Tibial artery (tissue), 4 donors: ENCODE data around the gene NGFR.
"Not testable (repeated sequence)": the region's sequence is repeated elsewhere in the genome, so short reads cannot be mapped to it uniquely, and the experiment has no call there.

ENCODE experiments used
- DNase-seq, 2 donors: peaks; one replicate each; pipeline ENCODE4 v3.0.0-alpha.2; 2019
- H3K27ac ChIP-seq, 2 donors: fragments of 200-600 bp; sonication (generic) in 1 of 2; 1 replicate in 1 of 2; 2 replicates in 1 of 2; pipeline ENCODE4 v1.5.1; 2018 to 2019; ENCODE audit warnings: mild to moderate bottlenecking in 1 of 2
- H3K27me3 ChIP-seq, 2 donors: fragments of 200-600 bp; sonication (generic) in 1 of 2; one replicate each; pipeline versions ENCODE4 v1.5.1 to v1.6.0; 2016 to 2019
- H3K36me3 ChIP-seq, 3 donors: fragments of 200-600 bp; sonication (generic) in 2 of 3; one replicate each; pipeline ENCODE4 v1.5.1; 2016 to 2019; ENCODE audit warnings: mild to moderate bottlenecking in 2 of 3
- H3K4me1 ChIP-seq, 4 donors: fragments of 200-600 bp; sonication (generic) in 2 of 4; 1 replicate in 3 of 4; 2 replicates in 1 of 4; pipeline ENCODE4 v1.5.1; 2016 to 2019
- H3K4me3 ChIP-seq, 2 donors: fragments of 200-600 bp; sonication (generic) in 1 of 2; 1 replicate in 1 of 2; 2 replicates in 1 of 2; pipeline ENCODE4 v1.5.1; 2018 to 2019; ENCODE audit warnings: mild to moderate bottlenecking in 2 of 2
- H3K9me3 ChIP-seq, 3 donors: fragments of 200-600 bp; sonication (generic) in 1 of 3; one replicate each; pipeline ENCODE4 v1.5.1; 2016 to 2019
- CTCF ChIP-seq, 2 experiments: fragments of 200-600 bp in 1 of 2; fragments of 450-650 bp in 1 of 2; IDR thresholded peaks; one replicate each; pipeline ENCODE4 v1.5.1; 2017 to 2019; ENCODE audit warnings: antibody characterized with exemption in 2 of 2, mild to moderate bottlenecking in 1 of 2, moderate library complexity in 1 of 2
- intact Hi-C: fragments of 100-400 bp; cut with DNase I; formaldehyde crosslinking; loops from one replicate; pipeline ENCODE4 v1.15.0; 2023; ENCODE audit warnings: low total_unique reads

NGFR gene

GRCh38 chr17:49549691-49550678, 54.9 kb downstream of the NGFR start:
- intact Hi-C loops, result loop anchor here (5.0 to 10.0 kb wide), 2 partner anchors 113 to 235 kb away; no protein-coding TSS in a partner anchor
- Histone ChIP-seq H3K9me3 (no peaks in the 10 kb centered on the region), H3K4me1 (peaks cover 0 to 16% (median 3%) of the 10 kb centered on the region in 4 donors), H3K4me3 (no peak overlapping the region), H3K36me3 (no peaks in the 10 kb centered on the region), H3K27me3 (peaks cover 0 to 41% of the 10 kb centered on the region in 2 donors), H3K27ac (no peak overlapping the region)
- DNase-seq, result no peak
- TF ChIP-seq CTCF (IDR thresholded peaks at IDR 0.05), result no peak

- H3K36me3 ChIP-seq, H3K4me3 ChIP-seq, H3K9me3 ChIP-seq, H3K27ac ChIP-seq, DNase-seq, intact Hi-C loops: not testable (repeated sequence)
- H3K4me1 ChIP-seq, result peaks cover 0 to 21% (median 3%) of the 10 kb centered on the region in 4 donors
- H3K27me3 ChIP-seq, result peaks cover 0 to 46% of the 10 kb centered on the region in 2 donors
Measured at GRCh38 chr17:49550764-49551163, 55.7 kb downstream of the NGFR start.

- H3K27ac ChIP-seq, result no peak overlapping the region
- DNase-seq, result no peak
- intact Hi-C loops, result no loop called here
- H3K27me3 ChIP-seq, result peaks cover 0 to 49% of the 10 kb centered on the region in 2 donors
- no peak for TF ChIP-seq CTCF (IDR thresholded peaks at IDR 0.05)
- H3K36me3 ChIP-seq, result no peaks in the 10 kb centered on the region
- peaks cover 0 to 28% (median 8%) of the 10 kb centered on the region in 4 donors for H3K4me1 ChIP-seq
- no peak overlapping the region for H3K4me3 ChIP-seq
- H3K9me3 ChIP-seq, result no peaks in the 10 kb centered on the region
Measured at GRCh38 chr17:49551221-49552069, 56.4 kb downstream of the NGFR start.

GRCh38 chr17:49552070-49552751, 57.1 kb downstream of the NGFR start:
- H3K9me3 ChIP-seq, result no peaks in the 10 kb centered on the region
- no peak for DNase-seq
- no peaks in the 10 kb centered on the region for H3K36me3 ChIP-seq
- TF ChIP-seq CTCF (IDR thresholded peaks at IDR 0.05), result no peak
- intact Hi-C loops, result no loop called here
- H3K27ac ChIP-seq, result no peak overlapping the region
- H3K4me1 ChIP-seq, result peaks cover 0 to 31% (median 10%) of the 10 kb centered on the region in 4 donors
- no peak overlapping the region for H3K4me3 ChIP-seq
- H3K27me3 ChIP-seq, result peaks cover 0 to 49% of the 10 kb centered on the region in 2 donors

- H3K9me3 ChIP-seq, result no peaks in the 10 kb centered on the region
- TF ChIP-seq CTCF (IDR thresholded peaks at IDR 0.05), result no peak
- peaks cover 0 to 37% of the 10 kb centered on the region in 2 donors for H3K27me3 ChIP-seq
- intact Hi-C loops, result no loop called here
- H3K27ac ChIP-seq, result no peak overlapping the region
- no peak overlapping the region for H3K4me3 ChIP-seq
- H3K36me3 ChIP-seq, result no peaks in the 10 kb centered on the region
- peaks cover 0 to 17% (median 6%) of the 10 kb centered on the region in 4 donors for H3K4me1 ChIP-seq
- no peak for DNase-seq
Measured at GRCh38 chr17:49553676-49554335, 58.7 kb downstream of the NGFR start.
